RWPE2 (cell line): ENCODE results near the gene VIT.
"Not testable (repeated sequence)": the region's sequence is repeated elsewhere in the genome, so short reads cannot be mapped to it uniquely, and the experiment has no call there.

Experiments used
- ATAC-seq: fragments of 200-7000 bp; cut with Tn5 transposase; 3 replicates; pipeline ENCODE4 v1.9.1; 2021; ENCODE audit warnings: low read depth
- DNase-seq: peaks from one replicate; pipeline ENCODE4 v3.0.0-alpha.2; 2020; ENCODE audit warnings: low spot score
- H3K27ac ChIP-seq: fragments of 450-650 bp; 2 replicates; pipeline ENCODE4 v1.5.1; 2017; ENCODE audit warnings: mild to moderate bottlenecking; ENCODE audit not compliant: poor library complexity, severe bottlenecking
- H3K27me3 ChIP-seq: fragments of 250-450 bp; sonication (Bioruptor Pico); 2 replicates; pipeline ENCODE4 v1.5.1; 2021; ENCODE audit warnings: mild to moderate bottlenecking, moderate library complexity; ENCODE audit not compliant: insufficient read depth, poor library complexity, severe bottlenecking
- H3K36me3 ChIP-seq: fragments of 250-450 bp; sonication (Bioruptor Pico); 2 replicates; pipeline ENCODE4 v1.5.1; 2020; ENCODE audit warnings: low read depth, mild to moderate bottlenecking, moderate library complexity
- H3K4me1 ChIP-seq: fragments of 250-450 bp; sonication (Bioruptor Pico); 2 replicates; pipeline ENCODE4 v1.5.1; 2021; ENCODE audit warnings: mild to moderate bottlenecking, moderate library complexity; ENCODE audit not compliant: insufficient read depth, poor library complexity, severe bottlenecking
- H3K4me3 ChIP-seq: fragments of 250-450 bp; sonication (Bioruptor Pico); 2 replicates; pipeline ENCODE4 v1.5.1; 2021; ENCODE audit warnings: mild to moderate bottlenecking, moderate library complexity; ENCODE audit not compliant: severe bottlenecking
- H3K9me3 ChIP-seq: fragments of 250-450 bp; sonication (Bioruptor Pico); 2 replicates; pipeline ENCODE4 v1.5.1; 2021; ENCODE audit warnings: mild to moderate bottlenecking, moderate library complexity; ENCODE audit not compliant: severe bottlenecking
- CTCF ChIP-seq: fragments of 450-650 bp; IDR thresholded peaks from one replicate; pipeline ENCODE4 v1.5.1; 2017; ENCODE audit warnings: mild to moderate bottlenecking, moderate library complexity; ENCODE audit not compliant: poor library complexity, severe bottlenecking

Gene VIT

DNA sequence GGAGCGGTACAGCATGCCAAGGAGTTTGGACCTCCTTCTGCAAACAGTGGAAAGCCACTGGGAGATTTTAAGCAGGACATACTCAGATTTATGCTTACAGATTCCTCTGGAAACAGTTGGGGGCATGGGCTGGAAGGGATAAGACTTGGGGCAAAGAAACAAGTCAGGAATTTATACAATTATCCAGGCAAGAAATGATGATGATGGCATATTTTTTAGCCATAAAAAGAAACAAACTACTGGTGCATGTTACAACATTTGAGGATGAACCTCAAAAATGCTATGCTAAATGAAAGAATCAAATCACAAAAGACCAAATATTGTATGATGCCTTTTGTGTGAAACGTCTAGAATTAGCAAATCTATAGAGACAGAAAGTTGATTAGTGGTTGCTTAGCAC is 13.5 kb upstream of the VIT start:
- no peaks in the 10 kb centered on the region for H3K36me3 ChIP-seq
- H3K27me3 ChIP-seq = no peaks in the 10 kb centered on the region
- no peak for DNase-seq
- no peaks in the 10 kb centered on the region for H3K4me1 ChIP-seq
- no peak overlapping the region for H3K4me3 ChIP-seq
- H3K9me3 ChIP-seq = no peaks in the 10 kb centered on the region
- H3K27ac ChIP-seq = no peak overlapping the region
- no peak for TF ChIP-seq CTCF
- ATAC-seq = no peak

DNA sequence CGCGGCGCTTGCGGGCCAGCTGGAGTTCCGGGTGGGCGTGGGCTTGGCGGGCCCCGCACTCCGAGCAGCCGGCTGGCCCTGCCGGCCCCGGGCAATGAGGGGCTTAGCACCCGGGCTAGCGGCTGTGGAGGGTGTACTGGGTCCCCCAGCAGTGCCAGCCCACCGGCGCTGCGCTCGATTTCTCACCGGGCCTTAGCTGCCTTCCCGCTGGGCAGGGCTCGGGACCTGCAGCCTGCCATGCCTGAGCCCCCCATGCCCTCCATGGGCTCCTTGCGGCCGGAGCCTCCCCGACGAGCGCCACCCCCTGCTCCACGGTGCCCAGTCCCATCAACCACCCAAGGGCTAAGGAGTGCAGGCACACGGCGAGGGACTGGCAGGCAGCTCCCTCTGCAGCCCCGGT is 8.2 kb upstream of the VIT start:
- H3K4me1 ChIP-seq, H3K9me3 ChIP-seq, H3K27ac ChIP-seq, ATAC-seq, H3K4me3 ChIP-seq, H3K27me3 ChIP-seq, DNase-seq, H3K36me3 ChIP-seq: not testable (repeated sequence)

GRCh38 chr2:36689013-36689412 is 7.5 kb upstream of the VIT start:
- not testable (repeated sequence) for H3K4me3 ChIP-seq, ATAC-seq, H3K27me3 ChIP-seq, H3K4me1 ChIP-seq, H3K9me3 ChIP-seq, DNase-seq, H3K36me3 ChIP-seq, H3K27ac ChIP-seq

- ATAC-seq (no peak), DNase-seq (no peak)
- Histone ChIP-seq H3K4me1 (peaks cover 12% of the 10 kb centered on the region), H3K9me3 (peaks cover 1% of the 10 kb centered on the region), H3K27ac (no peak overlapping the region), H3K36me3 (no peaks in the 10 kb centered on the region), H3K4me3 (no peak overlapping the region), H3K27me3 (no peaks in the 10 kb centered on the region)
- TF ChIP-seq CTCF = no peak
Observed at GRCh38 chr2:36692121-36692520, 4.4 kb upstream of the VIT start.

DNA sequence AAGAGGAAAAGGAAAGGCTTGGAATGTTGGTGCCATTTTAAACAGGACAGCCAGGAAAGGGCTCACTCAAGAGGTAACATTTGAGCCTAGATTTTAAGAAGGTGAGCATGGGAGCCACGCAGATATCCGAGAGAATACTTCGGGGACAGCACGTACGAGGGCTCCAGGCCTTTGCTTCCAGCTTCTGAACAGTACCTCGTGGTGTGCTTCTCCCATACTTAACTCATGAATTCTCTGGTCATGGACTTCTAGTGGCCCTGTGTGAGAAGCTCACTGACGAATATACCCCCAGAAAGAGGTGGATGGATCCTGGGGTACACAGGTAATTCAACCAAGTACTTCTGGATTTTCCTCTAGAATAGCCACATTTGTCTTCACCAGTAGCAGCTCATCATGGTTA is 2.7 kb upstream of the VIT start:
- peaks cover 1% of the 10 kb centered on the region for H3K9me3 ChIP-seq
- H3K36me3 ChIP-seq = no peaks in the 10 kb centered on the region
- no peak overlapping the region for H3K27ac ChIP-seq
- ATAC-seq = no peak
- no peaks in the 10 kb centered on the region for H3K27me3 ChIP-seq
- no peak for DNase-seq
- no peak for TF ChIP-seq CTCF
- peaks cover 19% of the 10 kb centered on the region for H3K4me1 ChIP-seq
- no peak overlapping the region for H3K4me3 ChIP-seq

GRCh38 chr2:36695746-36696415 is 626 bp upstream of the VIT start:
- H3K27ac ChIP-seq = peak overlapping the region; percentile 15
- H3K9me3 ChIP-seq = peaks cover under 1% of the 10 kb centered on the region
- ATAC-seq (peak; percentile 75), DNase-seq (no peak)
- H3K36me3 ChIP-seq = no peaks in the 10 kb centered on the region
- peaks cover 21% of the 10 kb centered on the region for H3K4me1 ChIP-seq
- no peak for TF ChIP-seq CTCF
- no peak overlapping the region for H3K4me3 ChIP-seq
- H3K27me3 ChIP-seq = no peaks in the 10 kb centered on the region
